SK-N-SH treated with all-trans-retinoic acid at 6 μM for 48 hours (cell line): ENCODE data around the gene NOP14.

Experiments used
- ATAC-seq: fragments of 200-7000 bp; cut with Tn5 transposase; 3 replicates; pipeline ENCODE4 v1.9.1; 2020; ENCODE audit warnings: mild to moderate bottlenecking, moderate library complexity
- ARNTL ChIP-seq: fragments of 450-650 bp; formaldehyde crosslinking; IDR thresholded peaks from 2 replicates; pipeline ENCODE4 v1.5.0; 2020; ENCODE audit warnings: low read depth, mild to moderate bottlenecking, moderate library complexity, borderline replicate concordance
- CSDC2 ChIP-seq: fragments of 250-450 bp; sonication (Bioruptor Pico); IDR thresholded peaks from 2 replicates; pipeline ENCODE4 v1.5.0; 2020; ENCODE audit warnings: mild to moderate bottlenecking, moderate library complexity
- ISL1 ChIP-seq: fragments of 250-450 bp; sonication (Bioruptor Pico); IDR thresholded peaks from 2 replicates; pipeline ENCODE4 v2.1.2; 2022; ENCODE audit warnings: mild to moderate bottlenecking, moderate library complexity
- OSR1 ChIP-seq: fragments of 250-450 bp; sonication (Bioruptor Pico); IDR thresholded peaks from 2 replicates; pipeline ENCODE4 v1.8.0; 2022; ENCODE audit warnings: moderate library complexity, mild to moderate bottlenecking, inconsistent platforms
- PPARA ChIP-seq: fragments of 250-450 bp; sonication (Bioruptor Pico); IDR thresholded peaks from 2 replicates; pipeline ENCODE4 v1.5.0; 2020; ENCODE audit warnings: mild to moderate bottlenecking, borderline replicate concordance
- RARB ChIP-seq: fragments of 250-450 bp; sonication (Bioruptor Pico); IDR thresholded peaks from 2 replicates; pipeline ENCODE4 v1.8.0; 2021; ENCODE audit warnings: mild to moderate bottlenecking, moderate library complexity
- SNAI2 ChIP-seq: fragments of 250-450 bp; sonication (Bioruptor Pico); IDR thresholded peaks from 2 replicates; pipeline ENCODE4 v1.5.0; 2020; ENCODE audit warnings: mild to moderate bottlenecking, moderate library complexity
- TCF4 ChIP-seq: fragments of 250-450 bp; sonication (Bioruptor Pico); IDR thresholded peaks from 2 replicates; pipeline ENCODE4 v1.8.0; 2021; ENCODE audit warnings: mild to moderate bottlenecking, moderate library complexity, borderline replicate concordance
- ZFP3 ChIP-seq: fragments of 250-450 bp; sonication (Bioruptor Pico); IDR thresholded peaks from 2 replicates; pipeline ENCODE4 v1.5.0; 2020; ENCODE audit warnings: mild to moderate bottlenecking, moderate library complexity
- ZFP30 ChIP-seq: fragments of 450-650 bp; formaldehyde crosslinking; IDR thresholded peaks from 2 replicates; pipeline ENCODE4 v1.5.0; 2022; ENCODE audit warnings: mild to moderate bottlenecking, moderate library complexity
- ZNF565 ChIP-seq: fragments of 450-650 bp; formaldehyde crosslinking; conservative IDR thresholded peaks from 2 replicates; pipeline ENCODE4 v1.5.0; 2020; ENCODE audit warnings: low read depth, mild to moderate bottlenecking, moderate library complexity
- ZNF70 ChIP-seq: fragments of 450-650 bp; formaldehyde crosslinking; IDR thresholded peaks from 2 replicates; pipeline ENCODE4 v1.5.0; 2020; ENCODE audit warnings: mild to moderate bottlenecking, moderate library complexity
- ZNF8 ChIP-seq: fragments of 450-650 bp; formaldehyde crosslinking; IDR thresholded peaks from 2 replicates; pipeline ENCODE4 v1.5.0; 2020; ENCODE audit warnings: mild to moderate bottlenecking, moderate library complexity
- TF ChIP-seq, protein P1 (sequence below): fragments of 250-450 bp; sonication (Bioruptor Pico); IDR thresholded peaks from 2 replicates; pipeline ENCODE4 v1.5.1; 2020; ENCODE audit warnings: low read depth, mild to moderate bottlenecking, moderate library complexity
- TF ChIP-seq, protein P2 (sequence below): fragments of 250-450 bp; sonication (Bioruptor Pico); IDR thresholded peaks from 2 replicates; pipeline ENCODE4 v1.8.0; 2020; ENCODE audit warnings: mild to moderate bottlenecking, moderate library complexity, borderline replicate concordance
- TF ChIP-seq, protein P3 (sequence below): fragments of 250-450 bp; sonication (Bioruptor Pico); IDR thresholded peaks from 2 replicates; pipeline ENCODE4 v1.5.0; 2020; ENCODE audit warnings: mild to moderate bottlenecking, moderate library complexity
- TF ChIP-seq, protein P4 (sequence below): fragments of 250-450 bp; sonication (Bioruptor Pico); IDR thresholded peaks from 2 replicates; pipeline ENCODE4 v1.5.1; 2021; ENCODE audit warnings: mild to moderate bottlenecking, moderate library complexity
- TF ChIP-seq, protein P5 (sequence below): fragments of 250-450 bp; sonication (Bioruptor Pico); IDR thresholded peaks from 2 replicates; pipeline ENCODE4 v1.8.0; 2021; ENCODE audit warnings: low read depth, mild to moderate bottlenecking, moderate library complexity, borderline replicate concordance

The NOP14 gene

DNA sequence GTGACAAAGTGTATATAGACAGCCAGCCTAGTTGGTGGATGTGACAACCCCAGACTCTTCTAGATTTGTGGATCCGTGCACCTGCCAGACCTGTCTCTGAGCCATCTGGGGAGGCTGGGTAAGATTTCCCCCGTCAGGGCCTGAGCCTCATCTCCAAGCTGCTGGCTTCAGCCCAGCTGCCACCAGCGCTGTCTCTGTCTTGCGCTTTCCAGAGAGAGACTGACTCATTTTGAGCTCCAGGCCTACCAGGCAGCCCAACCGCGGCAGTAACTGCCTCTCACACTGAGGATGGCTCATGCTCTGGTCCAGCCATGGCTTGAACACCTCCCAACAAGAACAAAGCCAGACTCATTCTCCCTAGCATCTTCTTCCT lies 26.4 kb downstream of the NOP14 start:
- peak; percentile 4; the same call in 1 of the 3 replicates for ATAC-seq
- TF ChIP-seq, protein P1, sequence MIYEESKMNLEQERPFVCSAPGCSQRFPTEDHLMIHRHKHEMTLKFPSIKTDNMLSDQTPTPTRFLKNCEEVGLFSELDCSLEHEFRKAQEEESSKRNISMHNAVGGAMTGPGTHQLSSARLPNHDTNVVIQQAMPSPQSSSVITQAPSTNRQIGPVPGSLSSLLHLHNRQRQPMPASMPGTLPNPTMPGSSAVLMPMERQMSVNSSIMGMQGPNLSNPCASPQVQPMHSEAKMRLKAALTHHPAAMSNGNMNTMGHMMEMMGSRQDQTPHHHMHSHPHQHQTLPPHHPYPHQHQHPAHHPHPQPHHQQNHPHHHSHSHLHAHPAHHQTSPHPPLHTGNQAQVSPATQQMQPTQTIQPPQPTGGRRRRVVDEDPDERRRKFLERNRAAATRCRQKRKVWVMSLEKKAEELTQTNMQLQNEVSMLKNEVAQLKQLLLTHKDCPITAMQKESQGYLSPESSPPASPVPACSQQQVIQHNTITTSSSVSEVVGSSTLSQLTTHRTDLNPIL (CRISPR knock-in tag), result no peak
- no peak for TF ChIP-seq TCF4 (CRISPR knock-in tag)
- no peak for TF ChIP-seq ZFP30 (CRISPR knock-in tag)
- TF ChIP-seq ARNTL (CRISPR knock-in tag), result no peak
- TF ChIP-seq, protein P2, sequence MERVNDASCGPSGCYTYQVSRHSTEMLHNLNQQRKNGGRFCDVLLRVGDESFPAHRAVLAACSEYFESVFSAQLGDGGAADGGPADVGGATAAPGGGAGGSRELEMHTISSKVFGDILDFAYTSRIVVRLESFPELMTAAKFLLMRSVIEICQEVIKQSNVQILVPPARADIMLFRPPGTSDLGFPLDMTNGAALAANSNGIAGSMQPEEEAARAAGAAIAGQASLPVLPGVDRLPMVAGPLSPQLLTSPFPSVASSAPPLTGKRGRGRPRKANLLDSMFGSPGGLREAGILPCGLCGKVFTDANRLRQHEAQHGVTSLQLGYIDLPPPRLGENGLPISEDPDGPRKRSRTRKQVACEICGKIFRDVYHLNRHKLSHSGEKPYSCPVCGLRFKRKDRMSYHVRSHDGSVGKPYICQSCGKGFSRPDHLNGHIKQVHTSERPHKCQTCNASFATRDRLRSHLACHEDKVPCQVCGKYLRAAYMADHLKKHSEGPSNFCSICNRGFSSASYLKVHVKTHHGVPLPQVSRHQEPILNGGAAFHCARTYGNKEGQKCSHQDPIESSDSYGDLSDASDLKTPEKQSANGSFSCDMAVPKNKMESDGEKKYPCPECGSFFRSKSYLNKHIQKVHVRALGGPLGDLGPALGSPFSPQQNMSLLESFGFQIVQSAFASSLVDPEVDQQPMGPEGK (CRISPR knock-in tag), result no peak
- TF ChIP-seq, protein P3, sequence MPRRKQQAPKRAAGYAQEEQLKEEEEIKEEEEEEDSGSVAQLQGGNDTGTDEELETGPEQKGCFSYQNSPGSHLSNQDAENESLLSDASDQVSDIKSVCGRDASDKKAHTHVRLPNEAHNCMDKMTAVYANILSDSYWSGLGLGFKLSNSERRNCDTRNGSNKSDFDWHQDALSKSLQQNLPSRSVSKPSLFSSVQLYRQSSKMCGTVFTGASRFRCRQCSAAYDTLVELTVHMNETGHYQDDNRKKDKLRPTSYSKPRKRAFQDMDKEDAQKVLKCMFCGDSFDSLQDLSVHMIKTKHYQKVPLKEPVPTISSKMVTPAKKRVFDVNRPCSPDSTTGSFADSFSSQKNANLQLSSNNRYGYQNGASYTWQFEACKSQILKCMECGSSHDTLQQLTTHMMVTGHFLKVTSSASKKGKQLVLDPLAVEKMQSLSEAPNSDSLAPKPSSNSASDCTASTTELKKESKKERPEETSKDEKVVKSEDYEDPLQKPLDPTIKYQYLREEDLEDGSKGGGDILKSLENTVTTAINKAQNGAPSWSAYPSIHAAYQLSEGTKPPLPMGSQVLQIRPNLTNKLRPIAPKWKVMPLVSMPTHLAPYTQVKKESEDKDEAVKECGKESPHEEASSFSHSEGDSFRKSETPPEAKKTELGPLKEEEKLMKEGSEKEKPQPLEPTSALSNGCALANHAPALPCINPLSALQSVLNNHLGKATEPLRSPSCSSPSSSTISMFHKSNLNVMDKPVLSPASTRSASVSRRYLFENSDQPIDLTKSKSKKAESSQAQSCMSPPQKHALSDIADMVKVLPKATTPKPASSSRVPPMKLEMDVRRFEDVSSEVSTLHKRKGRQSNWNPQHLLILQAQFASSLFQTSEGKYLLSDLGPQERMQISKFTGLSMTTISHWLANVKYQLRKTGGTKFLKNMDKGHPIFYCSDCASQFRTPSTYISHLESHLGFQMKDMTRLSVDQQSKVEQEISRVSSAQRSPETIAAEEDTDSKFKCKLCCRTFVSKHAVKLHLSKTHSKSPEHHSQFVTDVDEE (CRISPR knock-in tag), result no peak
- no peak for TF ChIP-seq ZNF70

DNA sequence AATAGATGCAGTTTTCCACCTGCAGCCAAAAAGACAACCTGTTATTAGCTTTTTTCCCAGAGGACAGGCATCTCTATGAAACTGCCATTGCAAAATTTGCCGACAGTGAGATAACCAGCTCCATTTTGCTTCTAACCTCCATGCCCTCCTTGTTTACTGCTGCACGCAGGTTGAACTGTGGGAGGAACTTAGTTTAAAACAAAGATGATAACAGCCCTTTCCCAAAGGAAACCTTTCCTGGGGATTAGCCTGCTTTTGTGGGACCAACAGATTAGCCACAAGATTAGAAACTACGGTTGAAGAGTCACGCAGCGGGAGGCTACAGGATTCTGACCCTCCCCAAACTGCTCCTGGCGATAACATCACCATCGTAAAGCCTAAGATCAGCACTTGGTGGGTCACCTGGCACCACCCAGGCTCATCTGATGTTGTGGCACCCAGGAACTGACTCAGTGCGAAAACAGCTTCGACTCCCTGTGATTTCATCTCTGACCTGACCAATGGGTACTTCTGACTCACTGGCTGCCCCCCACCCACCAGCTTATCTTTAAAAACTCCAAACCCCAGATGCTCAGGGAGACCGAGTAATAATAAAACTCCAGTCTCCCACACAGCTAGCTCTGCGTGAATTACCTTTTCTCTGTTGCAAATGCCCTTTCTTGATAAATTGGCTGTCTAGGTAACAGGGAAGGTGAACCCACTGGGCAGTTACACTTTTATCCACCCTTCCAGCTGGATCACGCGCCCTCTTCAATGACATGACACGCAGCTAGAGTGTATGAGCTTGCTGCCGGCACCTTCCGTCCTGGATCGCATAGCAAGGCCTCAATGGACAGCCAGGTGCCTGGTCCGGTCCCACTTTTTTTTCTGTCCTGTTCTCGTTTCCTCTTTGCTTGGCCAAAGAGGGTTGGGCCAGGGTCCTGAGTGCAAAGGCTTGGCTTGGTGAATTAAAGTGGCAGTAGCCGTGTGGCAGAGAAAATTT lies 27.2 kb downstream of the NOP14 start:
- ATAC-seq, result no peak
- TF ChIP-seq ZNF8 (CRISPR knock-in tag) (no peak), TCF4 (CRISPR knock-in tag) (no peak), ARNTL (CRISPR knock-in tag) (no peak), ISL1 (CRISPR knock-in tag) (no peak), ZFP3 (CRISPR knock-in tag) (no peak), SNAI2 (CRISPR knock-in tag) (no peak), OSR1 (CRISPR knock-in tag) (no peak), RARB (CRISPR knock-in tag) (no peak), PPARA (CRISPR knock-in tag) (no peak)
- TF ChIP-seq, protein P3 (CRISPR knock-in tag), result no peak
- TF ChIP-seq, protein P1 (CRISPR knock-in tag), result no peak

DNA sequence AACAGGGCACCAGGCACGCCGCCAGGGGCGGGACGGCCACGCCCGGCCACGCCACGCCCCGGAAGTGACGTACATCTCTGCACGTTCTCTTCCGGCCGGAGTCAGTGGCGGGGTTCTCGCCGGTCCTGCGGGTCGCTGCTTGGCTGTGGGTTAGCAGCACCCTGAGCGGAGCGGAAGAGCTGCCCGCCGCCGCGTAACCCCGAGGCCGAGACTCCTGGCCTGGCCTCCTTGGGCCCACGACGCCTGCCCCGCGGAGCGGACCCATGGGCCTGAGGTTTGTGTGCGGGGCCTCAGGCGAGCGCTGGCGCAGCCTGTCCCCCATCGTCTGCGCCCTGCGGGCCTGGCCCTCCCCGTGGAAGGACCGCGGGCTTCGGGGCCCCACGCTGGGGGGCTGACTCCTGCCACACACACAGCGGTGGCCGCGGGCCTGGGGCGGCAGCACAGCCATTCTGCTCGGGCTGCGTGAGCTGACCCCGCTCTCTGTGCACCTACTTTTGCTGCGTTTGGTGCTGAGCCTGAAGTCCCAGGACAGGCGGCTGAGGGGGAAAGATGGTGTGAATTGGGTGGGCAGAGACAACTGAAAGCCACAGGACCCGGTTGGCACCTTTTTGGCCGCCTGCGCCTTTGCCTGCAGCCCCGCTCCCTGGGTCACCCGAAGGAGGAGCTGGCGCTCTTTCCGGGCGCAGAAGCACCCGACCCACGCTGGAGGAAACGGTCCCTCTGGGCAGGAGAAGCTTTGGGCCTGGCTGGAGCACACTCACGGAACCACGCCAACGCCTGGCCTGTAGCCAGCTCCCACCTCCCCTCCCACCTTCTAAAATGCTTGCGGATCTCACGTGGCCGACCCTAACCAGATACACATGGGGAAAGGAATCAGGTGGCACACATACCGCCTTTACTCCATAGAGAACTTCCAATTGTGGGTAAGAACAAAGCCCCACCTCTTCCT lies 28.1 kb downstream of the NOP14 start:
- ATAC-seq, result peak; percentile 57
- TF ChIP-seq TCF4 (CRISPR knock-in tag) (no peak), ZNF565 (no peak), ZNF70 (no peak), CSDC2 (CRISPR knock-in tag) (no peak)
- TF ChIP-seq, protein P4, sequence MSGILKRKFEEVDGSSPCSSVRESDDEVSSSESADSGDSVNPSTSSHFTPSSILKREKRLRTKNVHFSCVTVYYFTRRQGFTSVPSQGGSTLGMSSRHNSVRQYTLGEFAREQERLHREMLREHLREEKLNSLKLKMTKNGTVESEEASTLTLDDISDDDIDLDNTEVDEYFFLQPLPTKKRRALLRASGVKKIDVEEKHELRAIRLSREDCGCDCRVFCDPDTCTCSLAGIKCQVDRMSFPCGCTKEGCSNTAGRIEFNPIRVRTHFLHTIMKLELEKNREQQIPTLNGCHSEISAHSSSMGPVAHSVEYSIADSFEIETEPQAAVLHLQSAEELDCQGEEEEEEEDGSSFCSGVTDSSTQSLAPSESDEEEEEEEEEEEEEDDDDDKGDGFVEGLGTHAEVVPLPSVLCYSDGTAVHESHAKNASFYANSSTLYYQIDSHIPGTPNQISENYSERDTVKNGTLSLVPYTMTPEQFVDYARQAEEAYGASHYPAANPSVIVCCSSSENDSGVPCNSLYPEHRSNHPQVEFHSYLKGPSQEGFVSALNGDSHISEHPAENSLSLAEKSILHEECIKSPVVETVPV (CRISPR knock-in tag), result no peak
- TF ChIP-seq, protein P5, sequence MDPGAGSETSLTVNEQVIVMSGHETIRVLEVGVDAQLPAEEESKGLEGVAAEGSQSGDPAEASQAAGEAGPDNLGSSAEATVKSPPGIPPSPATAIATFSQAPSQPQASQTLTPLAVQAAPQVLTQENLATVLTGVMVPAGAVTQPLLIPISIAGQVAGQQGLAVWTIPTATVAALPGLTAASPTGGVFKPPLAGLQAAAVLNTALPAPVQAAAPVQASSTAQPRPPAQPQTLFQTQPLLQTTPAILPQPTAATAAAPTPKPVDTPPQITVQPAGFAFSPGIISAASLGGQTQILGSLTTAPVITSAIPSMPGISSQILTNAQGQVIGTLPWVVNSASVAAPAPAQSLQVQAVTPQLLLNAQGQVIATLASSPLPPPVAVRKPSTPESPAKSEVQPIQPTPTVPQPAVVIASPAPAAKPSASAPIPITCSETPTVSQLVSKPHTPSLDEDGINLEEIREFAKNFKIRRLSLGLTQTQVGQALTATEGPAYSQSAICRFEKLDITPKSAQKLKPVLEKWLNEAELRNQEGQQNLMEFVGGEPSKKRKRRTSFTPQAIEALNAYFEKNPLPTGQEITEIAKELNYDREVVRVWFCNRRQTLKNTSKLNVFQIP (CRISPR knock-in tag), result no peak
